NCI-H2029 treated with DMSO at 0.1 percent for 48 hours (cell line): ENCODE measurements around the gene CD8A.
"Not testable (repeated sequence)": the region's sequence is repeated elsewhere in the genome, so short reads cannot be mapped to it uniquely, and the experiment has no call there.

Experiments
- DNase-seq: peaks from one replicate; lab custom pipeline; 2025; lab: John Stamatoyannopoulos, UW

Gene CD8A

GRCh38 chr2:86790676-86791572 is at the start of gene CD8A:
Gene CD8A, minus strand, starts transcription at chr2:86790913. Its CDS starts 88 bp downstream, at chr2:86790825.
- DNase-seq = no peak

GRCh38 chr2:86839871-86840548 is 49.3 kb upstream of the CD8A start:
- DNase-seq = not testable (repeated sequence)

- DNase-seq = not testable (repeated sequence)
Measured at GRCh38 chr2:86839455-86839854, 48.7 kb upstream of the CD8A start.

- DNase-seq = not testable (repeated sequence)
Measured at GRCh38 chr2:86837714-86838113, 47.0 kb upstream of the CD8A start.

GRCh38 chr2:86836915-86837695 is 46.4 kb upstream of the CD8A start:
- DNase-seq = not testable (repeated sequence)

GRCh38 chr2:86835548-86835889 is 44.8 kb upstream of the CD8A start:
- not testable (repeated sequence) for DNase-seq

- no peak for DNase-seq
Measured at GRCh38 chr2:86833315-86833714, 42.6 kb upstream of the CD8A start.

- no peak for DNase-seq
Measured at GRCh38 chr2:86832334-86833096, 41.8 kb upstream of the CD8A start.

- no peak for DNase-seq
Measured at GRCh38 chr2:86831537-86831936, 40.8 kb upstream of the CD8A start.

- no peak for DNase-seq
Measured at GRCh38 chr2:86826951-86827350, 36.2 kb upstream of the CD8A start.

- no peak for DNase-seq
Measured at GRCh38 chr2:86825693-86826381, 35.1 kb upstream of the CD8A start.

GRCh38 chr2:86825036-86825692 is 34.5 kb upstream of the CD8A start:
- no peak for DNase-seq

- DNase-seq = no peak
Measured at GRCh38 chr2:86822668-86823345, 32.1 kb upstream of the CD8A start.

- no peak for DNase-seq
Measured at GRCh38 chr2:86821842-86822241, 31.1 kb upstream of the CD8A start.

- DNase-seq = no peak
Measured at GRCh38 chr2:86821306-86821705, 30.6 kb upstream of the CD8A start.

- DNase-seq = no peak
Measured at GRCh38 chr2:86818957-86819356, 28.2 kb upstream of the CD8A start.

- no peak for DNase-seq
Measured at GRCh38 chr2:86818114-86818801, 27.5 kb upstream of the CD8A start.

GRCh38 chr2:86815611-86816010 is 24.9 kb upstream of the CD8A start:
- DNase-seq = no peak

GRCh38 chr2:86809481-86810121 is 18.9 kb upstream of the CD8A start:
- no peak for DNase-seq
